ENCODE results near the gene PIF1. TPM values are rescaled to one million over a fixed set of nuclear protein-coding genes. Genes with fewer than 3 reads are reported as not detected.

The PIF1 gene, protein sequence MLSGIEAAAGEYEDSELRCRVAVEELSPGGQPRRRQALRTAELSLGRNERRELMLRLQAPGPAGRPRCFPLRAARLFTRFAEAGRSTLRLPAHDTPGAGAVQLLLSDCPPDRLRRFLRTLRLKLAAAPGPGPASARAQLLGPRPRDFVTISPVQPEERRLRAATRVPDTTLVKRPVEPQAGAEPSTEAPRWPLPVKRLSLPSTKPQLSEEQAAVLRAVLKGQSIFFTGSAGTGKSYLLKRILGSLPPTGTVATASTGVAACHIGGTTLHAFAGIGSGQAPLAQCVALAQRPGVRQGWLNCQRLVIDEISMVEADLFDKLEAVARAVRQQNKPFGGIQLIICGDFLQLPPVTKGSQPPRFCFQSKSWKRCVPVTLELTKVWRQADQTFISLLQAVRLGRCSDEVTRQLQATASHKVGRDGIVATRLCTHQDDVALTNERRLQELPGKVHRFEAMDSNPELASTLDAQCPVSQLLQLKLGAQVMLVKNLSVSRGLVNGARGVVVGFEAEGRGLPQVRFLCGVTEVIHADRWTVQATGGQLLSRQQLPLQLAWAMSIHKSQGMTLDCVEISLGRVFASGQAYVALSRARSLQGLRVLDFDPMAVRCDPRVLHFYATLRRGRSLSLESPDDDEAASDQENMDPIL
- total RNA-seq (under 1 TPM; 0.22 to 0.27 TPM), total RNA-seq (0 to 38.1 (median 0.47) reads per million in 172 experiments)
- polyA plus RNA-seq (2013, experiment 1 of 2), result 0.63 TPM
- polyA plus RNA-seq (2013, experiment 2 of 2), result 0.94 TPM

DNA sequence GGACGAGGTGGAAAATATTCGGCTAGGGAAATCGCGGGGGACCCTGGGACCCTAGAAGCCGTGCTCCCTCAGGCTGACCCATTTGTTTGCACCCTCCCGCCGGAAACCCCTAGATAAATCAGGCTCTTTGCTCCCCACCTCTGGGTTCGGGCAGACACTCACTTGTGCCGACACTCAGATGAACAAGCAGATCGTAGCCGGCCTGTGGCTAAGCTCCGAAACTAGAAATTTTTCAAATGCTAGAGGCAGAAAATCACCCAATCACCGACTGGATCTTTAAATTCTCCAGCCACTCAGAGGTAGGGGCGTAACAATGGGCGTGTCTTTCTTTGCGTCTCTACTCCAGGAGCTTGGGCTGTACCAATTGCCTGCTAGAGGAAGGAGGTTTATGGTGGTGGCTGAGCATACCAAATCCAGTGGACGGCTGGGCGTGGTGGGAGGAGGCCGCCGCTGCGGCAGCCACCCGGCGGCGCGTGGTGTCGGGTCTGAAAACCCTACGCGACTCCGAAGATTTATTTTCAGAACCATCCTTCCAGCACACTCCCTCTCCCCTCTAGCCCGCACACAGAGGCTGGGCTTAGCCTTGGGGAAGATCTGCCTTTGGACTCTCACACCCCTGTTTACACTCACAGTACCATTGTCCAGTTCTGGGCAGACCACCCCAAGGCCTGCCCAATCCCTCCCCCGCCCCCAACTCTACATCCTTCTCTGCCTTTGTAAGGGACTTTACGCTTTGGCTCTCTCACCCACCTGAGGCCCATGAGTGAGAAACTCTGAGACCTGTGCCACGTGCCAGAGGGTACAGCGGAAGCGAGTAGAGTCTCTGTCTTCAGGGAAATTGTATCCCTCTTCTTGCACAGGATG lies at the start of gene PIF1:
Gene PIF1 (minus strand): TSS at position 217 of the 864 bp plus-strand sequence. CDS start 1,312 bp downstream, outside the sequence.
- ChIA-PET POLR2A (interaction anchor here (0.6 to 2.6 kb wide), 10 partner anchors 10 to 438 kb away, joined by 3 to 47 read pairs (median 4); partner anchors contain the start of genes PLEKHO2 and TRIP4), CTCF (interaction anchor here (1.2 to 2.5 kb wide), 4 partner anchors 10 to 672 kb away, joined by 3 to 24 read pairs (median 5); no protein-coding TSS in a partner anchor)
- Histone ChIP-seq H3K9me3 (ENCODE audit: control insufficient read depth in 1 of 2, insufficient read depth in 1 of 2, low read length in 2 of 2) (no peaks in the 10 kb centered on the region), H3K36me3 (ENCODE audit: insufficient read depth, low read length) (no peaks in the 10 kb centered on the region), H3K27me3 (ENCODE audit: control insufficient read depth in 1 of 2, insufficient read depth in 2 of 2, low read length in 2 of 2) (peaks cover 5 to 7% of the 10 kb centered on the region in 2 experiments), H3K4me3 (ENCODE audit: low read length) (peak within 1 kb of the TSS; percentile 61), H3K4me1 (ENCODE audit: insufficient read depth, low read length) (peaks cover 37% of the 10 kb centered on the region), H3K27ac (ENCODE audit: low read depth in 1 of 2, low read length in 2 of 2) (peak within 1 kb of the TSS in 1 of 2 donors; percentile 9)
- TF ChIP-seq, protein P1, sequence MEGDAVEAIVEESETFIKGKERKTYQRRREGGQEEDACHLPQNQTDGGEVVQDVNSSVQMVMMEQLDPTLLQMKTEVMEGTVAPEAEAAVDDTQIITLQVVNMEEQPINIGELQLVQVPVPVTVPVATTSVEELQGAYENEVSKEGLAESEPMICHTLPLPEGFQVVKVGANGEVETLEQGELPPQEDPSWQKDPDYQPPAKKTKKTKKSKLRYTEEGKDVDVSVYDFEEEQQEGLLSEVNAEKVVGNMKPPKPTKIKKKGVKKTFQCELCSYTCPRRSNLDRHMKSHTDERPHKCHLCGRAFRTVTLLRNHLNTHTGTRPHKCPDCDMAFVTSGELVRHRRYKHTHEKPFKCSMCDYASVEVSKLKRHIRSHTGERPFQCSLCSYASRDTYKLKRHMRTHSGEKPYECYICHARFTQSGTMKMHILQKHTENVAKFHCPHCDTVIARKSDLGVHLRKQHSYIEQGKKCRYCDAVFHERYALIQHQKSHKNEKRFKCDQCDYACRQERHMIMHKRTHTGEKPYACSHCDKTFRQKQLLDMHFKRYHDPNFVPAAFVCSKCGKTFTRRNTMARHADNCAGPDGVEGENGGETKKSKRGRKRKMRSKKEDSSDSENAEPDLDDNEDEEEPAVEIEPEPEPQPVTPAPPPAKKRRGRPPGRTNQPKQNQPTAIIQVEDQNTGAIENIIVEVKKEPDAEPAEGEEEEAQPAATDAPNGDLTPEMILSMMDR (IDR thresholded peaks at IDR 0.05), result no peak
- Mint-ChIP-seq H3K4me1 (ENCODE audit: low read depth) (peaks cover 31% of the 10 kb centered on the region), H3K27ac (peak within 1 kb of the TSS; percentile 61), H3K36me3 (ENCODE audit: low read depth) (no peaks in the 10 kb centered on the region), H3K27me3 (peaks cover 17% of the 10 kb centered on the region), H3K4me3 (peak within 1 kb of the TSS; percentile 86), H3K9me3 (no peaks in the 10 kb centered on the region)
- DNase-seq (peak; percentile 72 to 97 (median 81)), ATAC-seq (ENCODE audit: poor library complexity) (peak; percentile 98)
- intact Hi-C loops (cut with DNase I, micrococcal nuclease), result loop anchor here (1.0 to 10.0 kb wide), 5 partner anchors 10 to 661 kb away; partner anchors contain the start of genes PLEKHO2 (in 2 of the 2) and PPIB (in 1 of the 2)

DNA sequence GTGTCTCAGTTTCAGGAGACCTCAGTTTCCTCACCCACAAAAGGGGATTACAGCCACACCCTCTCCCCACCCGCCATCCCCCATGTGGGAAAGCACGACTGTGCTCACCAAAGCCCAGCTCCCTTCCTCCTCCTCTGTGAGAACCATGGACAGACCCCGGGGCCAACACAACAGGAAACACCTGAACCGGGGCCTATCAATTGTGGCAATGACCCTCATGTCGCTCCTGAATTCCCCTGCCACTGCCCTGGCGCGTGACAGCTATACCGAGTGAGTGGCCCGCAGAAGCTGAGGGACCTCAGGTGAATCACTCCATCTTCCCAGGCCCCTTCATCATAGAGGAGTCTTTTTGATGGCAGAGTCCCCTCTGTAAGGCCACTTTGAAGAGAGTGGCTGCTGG lies 44.9 kb upstream of the PIF1 start:
- Histone ChIP-seq H3K9me3 (ENCODE audit: control insufficient read depth in 1 of 2, insufficient read depth in 1 of 2, low read length in 2 of 2) (no peaks in the 10 kb centered on the region), H3K4me3 (ENCODE audit: low read length) (no peak overlapping the region), H3K27me3 (ENCODE audit: control insufficient read depth in 1 of 2, insufficient read depth in 2 of 2, low read length in 2 of 2) (no peaks in the 10 kb centered on the region), H3K4me1 (ENCODE audit: insufficient read depth, low read length) (peaks cover 18% of the 10 kb centered on the region), H3K27ac (ENCODE audit: low read depth in 1 of 2, low read length in 2 of 2) (no peak overlapping the region), H3K36me3 (ENCODE audit: insufficient read depth, low read length) (peaks cover 20% of the 10 kb centered on the region)
- POLR2A ChIA-PET, result no interaction called here
- Mint-ChIP-seq H3K36me3 (ENCODE audit: low read depth) (peaks cover 21% of the 10 kb centered on the region), H3K27ac (no peak overlapping the region), H3K4me1 (ENCODE audit: low read depth) (peaks cover 10% of the 10 kb centered on the region), H3K9me3 (no peaks in the 10 kb centered on the region), H3K27me3 (no peaks in the 10 kb centered on the region), H3K4me3 (no peak overlapping the region)
- peak in 2 of 14 experiments; percentile 38 to 55 for DNase-seq
- intact Hi-C loops (cut with DNase I, micrococcal nuclease), result no loop called here
- TF ChIP-seq, protein P1 (IDR thresholded peaks at IDR 0.05), result no peak
- CTCF ChIA-PET, result no interaction called here
- no peak for ATAC-seq (ENCODE audit: poor library complexity)

DNA sequence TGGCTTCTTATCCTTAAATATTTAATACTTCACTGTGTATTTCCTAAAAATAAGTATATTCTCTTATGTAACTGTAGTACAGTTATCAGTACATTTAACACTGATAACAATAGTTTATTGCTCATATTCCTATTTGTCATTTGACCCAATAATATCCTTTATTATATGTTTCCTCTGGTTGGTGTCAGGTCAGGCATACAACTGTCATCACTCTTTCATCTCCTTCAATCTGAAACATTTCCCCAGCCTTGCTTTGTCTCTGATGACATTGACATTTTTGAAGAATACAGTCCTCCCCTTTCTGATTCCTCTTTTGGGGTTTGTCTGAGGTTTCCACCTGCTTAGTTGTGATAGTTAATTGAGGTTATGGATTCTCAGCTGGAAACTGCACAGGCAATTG lies 44.1 kb upstream of the PIF1 start:
- peaks cover 10% of the 10 kb centered on the region for H3K4me1 Mint-ChIP-seq (ENCODE audit: low read depth)
- intact Hi-C loops (cut with DNase I, micrococcal nuclease), result no loop called here
- Histone ChIP-seq H3K27me3 (ENCODE audit: control insufficient read depth in 1 of 2, insufficient read depth in 2 of 2, low read length in 2 of 2) (no peaks in the 10 kb centered on the region), H3K4me3 (ENCODE audit: low read length) (no peak overlapping the region), H3K27ac (ENCODE audit: low read depth in 1 of 2, low read length in 2 of 2) (no peak overlapping the region), H3K4me1 (ENCODE audit: insufficient read depth, low read length) (peaks cover 18% of the 10 kb centered on the region), H3K36me3 (ENCODE audit: insufficient read depth, low read length) (peaks cover 29% of the 10 kb centered on the region), H3K9me3 (ENCODE audit: control insufficient read depth in 1 of 2, insufficient read depth in 1 of 2, low read length in 2 of 2) (no peaks in the 10 kb centered on the region)
- CTCF ChIA-PET, result interaction anchor here (0.9 kb wide), 1 partner anchor 14 kb away, joined by 3 read pairs; no protein-coding TSS in a partner anchor
- ATAC-seq (ENCODE audit: poor library complexity) (no peak), DNase-seq (no peak)
- H3K9me3 Mint-ChIP-seq, result no peaks in the 10 kb centered on the region
- peaks cover 26% of the 10 kb centered on the region for H3K36me3 Mint-ChIP-seq (ENCODE audit: low read depth)
- TF ChIP-seq, protein P1 (IDR thresholded peaks at IDR 0.05), result no peak
- H3K27ac Mint-ChIP-seq, result peak overlapping the region; percentile 19
- H3K27me3 Mint-ChIP-seq, result no peaks in the 10 kb centered on the region
- POLR2A ChIA-PET, result no interaction called here
- no peak overlapping the region for H3K4me3 Mint-ChIP-seq
